Mucosa of descending colon (tissue), 3 donors: Measurements from ENCODE around the gene DAW1. TPM values are rescaled to one million over a fixed set of nuclear protein-coding genes. Genes with fewer than 3 reads are reported as not detected.

Source experiments
- ATAC-seq: fragments of 200-7000 bp; cut with Tn5 transposase; one replicate; pipeline ENCODE4 v1.9.1; 2020; ENCODE audit warnings: mild to moderate bottlenecking, moderate library complexity
- DNase-seq, 3 donors: peaks; one replicate each; pipeline ENCODE4 v3.0.0-alpha.2; 2020
- H3K36me3 ChIP-seq: fragments of 200-600 bp; one replicate; pipeline ENCODE4 v1.8.0; 2021; ENCODE audit warnings: low read depth, mild to moderate bottlenecking
- H3K4me1 ChIP-seq: fragments of 200-600 bp; one replicate; pipeline ENCODE4 v1.8.0; 2021; ENCODE audit warnings: low read depth, mild to moderate bottlenecking
- H3K4me3 ChIP-seq: fragments of 200-600 bp; one replicate; pipeline ENCODE4 v1.8.0; 2021; ENCODE audit warnings: mild to moderate bottlenecking
- H3K9me3 ChIP-seq: fragments of 200-600 bp; one replicate; pipeline ENCODE4 v1.8.0; 2021; ENCODE audit warnings: mild to moderate bottlenecking
- intact Hi-C, 2 donors: fragments of 100-400 bp; cut with DNase I in 1 of 2; cut with micrococcal nuclease in 1 of 2; formaldehyde crosslinking; loops; one replicate each; pipeline versions ENCODE4 v1.11.0 to v1.11.1; 2022; cut with DNase I, micrococcal nuclease
- total RNA-seq, 3 donors: library from RNA; stranded (reverse); fragmentation: NEBNext Ultra II Directional in 2 of 3; extraction: Animal tissue kit (Norgen Biotek cat#: 25700) in 2 of 3; gene quantifications; one replicate each; pipeline versions ENCODE4 v1.2.1 to v1.2.4, GENCODE V29; 2021 to 2023
- TF ChIP-seq, protein P1 (sequence below): fragments of 200-600 bp; IDR thresholded peaks from one replicate; pipeline ENCODE4 v1.8.0; 2022; ENCODE audit warnings: antibody characterized with exemption, mild to moderate bottlenecking
- donor health status: DM: no; HTN: no; CAD: no; lungs with moderate emphysema.
- donor health status: DM: no; HTN: no; CAD: no.
- donor health status: DM: no; HTN: yes; CAD: no.

The DAW1 gene
- total RNA-seq, 3 donors from 2014 or later = not detected

DNA sequence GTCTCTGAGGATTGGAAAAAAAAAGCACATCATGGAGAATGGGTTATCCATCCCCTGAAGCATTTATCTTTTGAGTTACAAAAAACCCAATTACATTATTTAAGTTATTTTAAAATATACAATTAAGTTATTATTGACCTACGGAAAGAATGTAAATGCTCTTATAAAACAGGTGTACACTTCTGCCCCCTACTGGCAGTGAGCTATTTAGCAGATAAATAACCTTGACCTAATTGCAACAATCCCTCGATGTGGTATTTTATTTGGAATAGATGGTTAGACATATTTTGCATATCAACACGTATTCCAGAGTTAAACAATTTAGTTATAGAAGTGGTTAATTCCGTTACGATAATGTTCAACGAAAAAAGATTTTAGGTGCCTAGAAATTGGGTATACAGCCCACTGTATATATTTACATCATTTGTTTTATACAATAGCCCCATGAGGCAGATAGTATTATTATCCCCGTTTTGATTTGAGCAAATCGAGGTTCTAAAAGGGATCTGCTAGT is 9.1 kb upstream of the DAW1 start:
- Histone ChIP-seq H3K36me3 (no peaks in the 10 kb centered on the region), H3K4me3 (no peak overlapping the region), H3K4me1 (no peaks in the 10 kb centered on the region), H3K9me3 (no peaks in the 10 kb centered on the region)
- peak in 1 of 3 donors; percentile 89 for DNase-seq
- peak; percentile 69 for ATAC-seq
- TF ChIP-seq, protein P1, sequence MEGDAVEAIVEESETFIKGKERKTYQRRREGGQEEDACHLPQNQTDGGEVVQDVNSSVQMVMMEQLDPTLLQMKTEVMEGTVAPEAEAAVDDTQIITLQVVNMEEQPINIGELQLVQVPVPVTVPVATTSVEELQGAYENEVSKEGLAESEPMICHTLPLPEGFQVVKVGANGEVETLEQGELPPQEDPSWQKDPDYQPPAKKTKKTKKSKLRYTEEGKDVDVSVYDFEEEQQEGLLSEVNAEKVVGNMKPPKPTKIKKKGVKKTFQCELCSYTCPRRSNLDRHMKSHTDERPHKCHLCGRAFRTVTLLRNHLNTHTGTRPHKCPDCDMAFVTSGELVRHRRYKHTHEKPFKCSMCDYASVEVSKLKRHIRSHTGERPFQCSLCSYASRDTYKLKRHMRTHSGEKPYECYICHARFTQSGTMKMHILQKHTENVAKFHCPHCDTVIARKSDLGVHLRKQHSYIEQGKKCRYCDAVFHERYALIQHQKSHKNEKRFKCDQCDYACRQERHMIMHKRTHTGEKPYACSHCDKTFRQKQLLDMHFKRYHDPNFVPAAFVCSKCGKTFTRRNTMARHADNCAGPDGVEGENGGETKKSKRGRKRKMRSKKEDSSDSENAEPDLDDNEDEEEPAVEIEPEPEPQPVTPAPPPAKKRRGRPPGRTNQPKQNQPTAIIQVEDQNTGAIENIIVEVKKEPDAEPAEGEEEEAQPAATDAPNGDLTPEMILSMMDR = peak; percentile 51
- intact Hi-C loops = no loop called here

DNA sequence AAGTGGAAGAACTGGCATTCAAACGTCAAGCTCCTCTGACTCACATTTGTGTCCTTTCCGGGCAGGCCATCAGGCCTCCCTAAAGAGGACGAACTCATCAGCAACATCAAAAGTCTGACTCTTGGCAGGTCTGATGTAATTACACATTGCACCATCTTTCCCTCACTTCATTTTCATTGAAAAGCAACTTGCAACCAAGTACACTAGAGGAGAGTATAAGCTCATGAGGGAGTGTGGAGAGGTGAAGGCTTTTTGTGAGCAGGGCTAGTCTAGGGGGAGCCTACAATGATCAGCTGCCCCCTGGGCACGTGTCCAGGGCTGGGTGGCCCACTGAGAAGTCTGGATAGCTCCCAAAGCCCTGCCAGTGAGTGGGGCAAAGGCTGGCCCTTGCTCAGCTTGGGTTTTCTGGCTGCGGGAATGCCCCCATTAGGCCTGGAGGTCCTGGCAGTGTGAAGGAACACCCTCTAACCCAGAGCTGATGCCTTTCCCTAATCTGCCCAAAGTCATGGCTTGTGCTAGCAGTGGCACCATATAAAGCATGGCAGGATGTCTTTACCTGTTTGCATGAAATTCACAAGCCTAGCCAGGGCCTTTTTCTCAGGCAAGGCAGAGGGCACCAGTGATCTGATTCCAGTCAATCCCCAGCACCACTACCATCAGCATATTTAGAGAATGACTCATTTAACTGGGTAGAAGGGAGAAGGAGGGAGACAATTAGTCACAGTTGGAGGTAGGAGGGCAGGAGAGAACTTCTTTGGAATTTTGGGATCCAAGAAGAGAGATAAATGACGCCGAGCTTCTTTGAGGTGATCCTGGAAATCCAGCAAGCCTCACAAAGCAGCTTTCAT is 8.5 kb upstream of the DAW1 start:
- intact Hi-C loops = no loop called here
- H3K36me3 ChIP-seq = no peaks in the 10 kb centered on the region
- no peaks in the 10 kb centered on the region for H3K9me3 ChIP-seq
- ATAC-seq = no peak
- H3K4me3 ChIP-seq = no peak overlapping the region
- H3K4me1 ChIP-seq = no peaks in the 10 kb centered on the region
- TF ChIP-seq, protein P1 = no peak
- no peak for DNase-seq

DNA sequence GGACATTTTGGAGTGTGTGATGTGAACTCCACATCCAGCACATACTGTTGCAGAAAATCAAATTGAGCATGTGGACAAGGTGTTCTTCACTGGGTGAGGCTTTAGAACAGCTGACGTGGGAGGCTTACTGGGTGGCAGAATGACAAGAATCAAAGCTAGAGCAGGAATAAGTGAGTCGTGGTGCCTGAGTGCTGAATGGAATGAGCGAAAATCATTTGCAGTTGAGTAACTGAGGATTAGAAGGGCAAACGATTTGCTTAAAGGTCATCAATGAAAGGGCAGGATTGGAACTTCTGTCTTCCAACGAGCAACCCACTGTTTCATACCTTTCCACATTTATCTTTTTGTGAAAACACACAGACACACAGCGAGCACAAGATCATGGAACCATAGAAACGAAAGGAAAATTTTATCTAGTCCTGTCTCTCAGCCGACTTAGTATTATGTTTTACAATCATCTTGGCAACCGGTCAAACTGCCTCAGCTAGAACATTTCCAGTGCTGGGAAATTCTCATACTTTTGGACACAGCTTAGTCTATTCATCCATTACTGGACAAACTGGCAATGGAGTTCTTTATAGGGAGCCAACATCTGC is 7.2 kb upstream of the DAW1 start:
- TF ChIP-seq, protein P1 = no peak
- H3K36me3 ChIP-seq = no peaks in the 10 kb centered on the region
- DNase-seq (no peak), ATAC-seq (no peak)
- no peaks in the 10 kb centered on the region for H3K9me3 ChIP-seq
- H3K4me3 ChIP-seq = no peak overlapping the region
- H3K4me1 ChIP-seq = no peaks in the 10 kb centered on the region
- intact Hi-C loops = no loop called here

DNA sequence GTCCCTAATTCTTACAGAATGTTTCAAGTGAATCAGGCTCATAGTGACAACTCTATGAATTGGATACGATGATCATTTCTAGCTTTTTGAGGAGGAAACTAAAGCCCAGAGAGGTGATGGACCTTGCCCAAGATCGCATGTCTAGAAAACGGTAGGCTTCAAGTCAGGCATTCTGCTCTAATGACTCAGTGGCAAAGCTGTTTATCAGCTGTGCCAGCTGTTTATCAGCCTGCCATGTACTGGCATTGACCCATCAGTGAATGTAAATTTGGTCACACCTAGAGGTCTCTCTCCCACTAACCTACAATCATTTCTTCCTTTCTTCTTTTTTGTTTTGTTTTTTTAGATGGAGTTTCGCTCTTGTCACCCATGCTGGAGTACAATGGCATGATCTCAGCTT is 6.1 kb upstream of the DAW1 start:
- no peaks in the 10 kb centered on the region for H3K9me3 ChIP-seq
- DNase-seq = no peak

DNA sequence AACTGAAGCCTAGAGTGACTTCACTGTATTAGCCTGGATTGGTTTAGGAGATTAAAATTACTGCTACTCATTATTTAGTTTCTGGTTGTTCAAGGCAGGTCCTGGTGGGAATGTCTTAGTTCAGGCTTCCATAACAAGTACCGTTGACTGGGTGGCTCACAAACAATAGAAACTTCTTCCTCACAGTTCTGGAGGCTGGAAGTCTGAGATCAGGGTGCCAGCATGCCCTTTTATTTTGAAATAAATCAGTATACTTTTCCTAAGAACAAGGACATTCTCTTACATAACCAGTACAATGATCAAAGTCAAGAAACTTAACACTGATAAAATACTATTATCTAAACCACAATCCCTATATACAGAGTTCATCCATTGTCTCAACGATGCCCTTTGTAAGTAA is 4.0 kb upstream of the DAW1 start:
- Histone ChIP-seq H3K4me1 (no peaks in the 10 kb centered on the region), H3K4me3 (no peak overlapping the region), H3K36me3 (no peaks in the 10 kb centered on the region), H3K9me3 (no peaks in the 10 kb centered on the region)
- TF ChIP-seq, protein P1 = no peak
- intact Hi-C loops = no loop called here
- ATAC-seq (no peak), DNase-seq (no peak)

More for the DNA sequence above, 6.1 kb upstream of the DAW1 start:
- ATAC-seq = no peak
- Histone ChIP-seq H3K36me3 (no peaks in the 10 kb centered on the region), H3K4me1 (no peaks in the 10 kb centered on the region), H3K4me3 (no peak overlapping the region)
- TF ChIP-seq, protein P1 = no peak
- intact Hi-C loops = no loop called here
